B cell (primary cell): Measurements from ENCODE around the gene PNLIPRP2. TPM values are rescaled to one million over a fixed set of nuclear protein-coding genes. Genes with fewer than 3 reads are reported as not detected.

Source experiments
- ATAC-seq: fragments of 200-7000 bp; cut with Tn5 transposase; one replicate; pipeline ENCODE4 v1.10.0; 2021; ENCODE audit warnings: low read depth, mild to moderate bottlenecking, moderate number of reproducible peaks, moderate library complexity
- CTCF ChIA-PET: fragments of 350-600 bp; sonication (Branson Sonifier 250); formaldehyde crosslinking; loops from one replicate; lab custom pipeline; 2021; ENCODE audit warnings: antibody characterized with exemption, inconsistent platforms; lab: Charles Lee
- POLR2A ChIA-PET: fragments of 350-600 bp; sonication (Branson Sonifier 250); formaldehyde crosslinking; loops from one replicate; lab custom pipeline; 2021; ENCODE audit warnings: antibody characterized with exemption; lab: Charles Lee
- DNase-seq: peaks from one replicate; pipeline ENCODE4 v3.0.0; 2013
- H2AFZ ChIP-seq: 2 replicates; pipeline ENCODE4 v1.6.1; 2012; ENCODE audit warnings: mild to moderate bottlenecking, low read depth, low read length; ENCODE audit not compliant: insufficient read depth, poor library complexity, severe bottlenecking
- H3K27ac ChIP-seq, 2 donors: 1 replicate in 1 of 2; 2 replicates in 1 of 2; pipeline ENCODE4 v1.5.1; 2012 to 2013; ENCODE audit warnings: low read length in 2 of 2, mild to moderate bottlenecking in 2 of 2, moderate library complexity in 1 of 2
- H3K27me3 ChIP-seq, 4 experiments: fragments of 200-600 bp in 1 of 4; sonication (generic) in 1 of 4; replicated peaks in 1 of 4; 1 replicate in 2 of 4; 2 replicates in 2 of 4; pipeline versions ENCODE4 v1.6.1 to v1.7.0; 2013 to 2016; ENCODE audit warnings: low read length in 3 of 4, mild to moderate bottlenecking in 2 of 4, mixed read lengths in 1 of 4, moderate library complexity in 1 of 4; ENCODE audit not compliant: insufficient read depth in 4 of 4, control insufficient read depth in 3 of 4; ENCODE audit errors: control extremely low read depth in 1 of 4
- H3K36me3 ChIP-seq, 2 experiments: replicated peaks in 1 of 2; 1 replicate in 1 of 2; 2 replicates in 1 of 2; pipeline versions ENCODE4 v1.6.1 to v1.7.1; 2013; ENCODE audit warnings: low read length in 1 of 2; ENCODE audit not compliant: insufficient read depth in 2 of 2, control insufficient read depth in 1 of 2; ENCODE audit errors: control extremely low read depth in 1 of 2, extremely low read depth in 1 of 2
- H3K4me1 ChIP-seq, 2 donors: fragments of 200-600 bp in 1 of 2; sonication (generic) in 1 of 2; 1 replicate in 1 of 2; 2 replicates in 1 of 2; pipeline versions ENCODE4 v1.5.1 to v1.6.1; 2013 to 2017; ENCODE audit warnings: low read length in 2 of 2; ENCODE audit not compliant: control insufficient read depth in 2 of 2, insufficient read depth in 2 of 2
- H3K4me2 ChIP-seq: replicated peaks from 2 replicates; pipeline ENCODE3; 2012; ENCODE audit warnings: mild to moderate bottlenecking, low read depth, low read length; ENCODE audit not compliant: poor library complexity, severe bottlenecking
- H3K4me3 ChIP-seq, 5 experiments: fragments of 200-600 bp in 1 of 5; sonication (generic) in 1 of 5; 1 replicate in 3 of 5; 2 replicates in 2 of 5; pipeline versions ENCODE4 v1.5.1 to v1.7.0; 2011 to 2016; ENCODE audit warnings: low read length in 4 of 5, mild to moderate bottlenecking in 4 of 5, low read depth in 2 of 5, control low read depth in 1 of 5, moderate library complexity in 1 of 5; ENCODE audit not compliant: insufficient read depth in 1 of 5; ENCODE audit errors: control extremely low read depth in 1 of 5, extremely low read depth in 1 of 5
- H3K79me2 ChIP-seq: fragments of 200-600 bp; sonication (generic); one replicate; pipeline ENCODE4 v1.6.0; 2016; ENCODE audit warnings: low read length; ENCODE audit not compliant: control insufficient read depth, insufficient read depth
- H3K9ac ChIP-seq: fragments of 200-600 bp; sonication (generic); 2 replicates; pipeline ENCODE4 v1.6.1; 2017; ENCODE audit warnings: mild to moderate bottlenecking, low read length, moderate library complexity
- H3K9me3 ChIP-seq, 3 donors: one replicate each; pipeline versions ENCODE4 v1.6.1 to v1.7.1; 2013; ENCODE audit warnings: low read length in 2 of 3; ENCODE audit not compliant: control insufficient read depth in 2 of 3, insufficient read depth in 1 of 3; ENCODE audit errors: control extremely low read depth in 1 of 3
- H4K20me1 ChIP-seq: 2 replicates; pipeline ENCODE4 v1.6.0; 2012; ENCODE audit warnings: mild to moderate bottlenecking, low read length; ENCODE audit not compliant: insufficient read depth, control insufficient read depth, poor library complexity, severe bottlenecking
- H3K27ac Mint-ChIP-seq: one replicate; pipeline ENCODE4 v1.8.0; 2021; ENCODE audit warnings: mixed read lengths
- H3K27me3 Mint-ChIP-seq: one replicate; pipeline ENCODE4 v1.8.0; 2021; ENCODE audit warnings: mixed read lengths
- H3K4me1 Mint-ChIP-seq: one replicate; pipeline ENCODE4 v1.8.0; 2021; ENCODE audit warnings: mixed read lengths
- H3K4me3 Mint-ChIP-seq: one replicate; pipeline ENCODE4 v1.8.0; 2021; ENCODE audit warnings: mixed read lengths
- H3K9me3 Mint-ChIP-seq: one replicate; pipeline ENCODE4 v1.8.0; 2022; ENCODE audit warnings: mixed read lengths; ENCODE audit not compliant: insufficient read depth
- EZH2 ChIP-seq: IDR thresholded peaks from 2 replicates; pipeline ENCODE4 v1.6.1; 2012; ENCODE audit warnings: borderline replicate concordance, low read depth, mild to moderate bottlenecking, moderate library complexity, low read length; ENCODE audit not compliant: insufficient read depth, poor library complexity, severe bottlenecking
- WGBS: methylation state at CpG from one replicate; pipeline ENCODE4 v1.1.5; 2013; ENCODE audit warnings: missing lambda C conversion rate; ENCODE audit not compliant: insufficient coverage; 5-methylcytosine and 5-hydroxymethylcytosine counted together
- intact Hi-C: fragments of 100-400 bp; cut with micrococcal nuclease; formaldehyde crosslinking; loops from one replicate; pipeline ENCODE4 v1.10.0; 2022
- polyA plus RNA-seq: library from polyadenylated mRNA; depleted of rRNA; stranded (reverse); fragments of >200 nt; gene quantifications from 2 replicates; pipeline ENCODE4 v1.2.3, GENCODE V29; 2012
- total RNA-seq, 2 donors: library from RNA; stranded (reverse); fragments of 120-200 nt in 1 of 2; gene quantifications; 1 replicate in 1 of 2; 2 replicates in 1 of 2; pipeline versions ENCODE4 v1.2.3 to v1.2.4, GENCODE V29; 2013 to 2022
- TF ChIP-seq, protein P1 (sequence below): fragments of 200-600 bp; IDR thresholded peaks from one replicate; pipeline ENCODE4 v1.8.0; 2022; ENCODE audit warnings: antibody characterized with exemption, mild to moderate bottlenecking

The PNLIPRP2 gene
- total and polyA plus RNA-seq, 2 donors (not counting 1 experiment from before 2014, with no cell fraction given), result not detected

DNA sequence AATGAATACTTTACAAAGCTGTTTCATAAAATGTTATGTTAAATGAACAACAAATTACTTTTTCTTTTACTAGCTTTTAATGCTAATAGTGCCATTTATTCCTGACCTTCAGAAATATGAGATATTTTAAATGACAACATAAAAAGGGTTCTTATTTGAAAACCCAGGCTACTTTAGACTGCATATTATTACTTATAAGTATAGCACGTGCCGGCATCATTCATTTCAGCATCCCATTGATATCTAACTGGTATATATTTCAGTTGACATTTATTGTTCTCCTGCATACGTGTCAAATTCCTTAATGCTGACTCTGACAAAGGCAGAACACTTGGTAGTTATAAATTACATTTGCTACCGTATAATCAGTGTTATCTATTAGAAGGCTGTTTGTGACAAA, 35.3 kb downstream of the PNLIPRP2 start:
- Mint-ChIP-seq H3K27me3 (peaks cover 11% of the 10 kb centered on the region), H3K4me3 (no peak overlapping the region), H3K27ac (no peak overlapping the region), H3K9me3 (no peaks in the 10 kb centered on the region), H3K4me1 (no peaks in the 10 kb centered on the region)
- DNase-seq (no peak), ATAC-seq (no peak)
- intact Hi-C loops, result no loop called here
- Histone ChIP-seq H3K27ac (no peak overlapping the region), H3K4me1 (no peaks in the 10 kb centered on the region), H3K27me3 (no peaks in the 10 kb centered on the region), H3K4me2 (no peak overlapping the region), H4K20me1 (no peaks in the 10 kb centered on the region), H3K4me3 (no peak overlapping the region), H3K9me3 (peaks cover 0 to 7% (median 0%) of the 10 kb centered on the region in 3 donors), H2AFZ (no peak overlapping the region), H3K36me3 (no peaks in the 10 kb centered on the region), H3K9ac (no peak overlapping the region), H3K79me2 (no peaks in the 10 kb centered on the region)
- ChIA-PET POLR2A (no interaction called here), CTCF (no interaction called here)
- TF ChIP-seq, protein P1, sequence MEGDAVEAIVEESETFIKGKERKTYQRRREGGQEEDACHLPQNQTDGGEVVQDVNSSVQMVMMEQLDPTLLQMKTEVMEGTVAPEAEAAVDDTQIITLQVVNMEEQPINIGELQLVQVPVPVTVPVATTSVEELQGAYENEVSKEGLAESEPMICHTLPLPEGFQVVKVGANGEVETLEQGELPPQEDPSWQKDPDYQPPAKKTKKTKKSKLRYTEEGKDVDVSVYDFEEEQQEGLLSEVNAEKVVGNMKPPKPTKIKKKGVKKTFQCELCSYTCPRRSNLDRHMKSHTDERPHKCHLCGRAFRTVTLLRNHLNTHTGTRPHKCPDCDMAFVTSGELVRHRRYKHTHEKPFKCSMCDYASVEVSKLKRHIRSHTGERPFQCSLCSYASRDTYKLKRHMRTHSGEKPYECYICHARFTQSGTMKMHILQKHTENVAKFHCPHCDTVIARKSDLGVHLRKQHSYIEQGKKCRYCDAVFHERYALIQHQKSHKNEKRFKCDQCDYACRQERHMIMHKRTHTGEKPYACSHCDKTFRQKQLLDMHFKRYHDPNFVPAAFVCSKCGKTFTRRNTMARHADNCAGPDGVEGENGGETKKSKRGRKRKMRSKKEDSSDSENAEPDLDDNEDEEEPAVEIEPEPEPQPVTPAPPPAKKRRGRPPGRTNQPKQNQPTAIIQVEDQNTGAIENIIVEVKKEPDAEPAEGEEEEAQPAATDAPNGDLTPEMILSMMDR, result no peak
- TF ChIP-seq EZH2, result no peak
- WGBS, result no CpG with 5 or more reads among the region's 4 CpGs

DNA sequence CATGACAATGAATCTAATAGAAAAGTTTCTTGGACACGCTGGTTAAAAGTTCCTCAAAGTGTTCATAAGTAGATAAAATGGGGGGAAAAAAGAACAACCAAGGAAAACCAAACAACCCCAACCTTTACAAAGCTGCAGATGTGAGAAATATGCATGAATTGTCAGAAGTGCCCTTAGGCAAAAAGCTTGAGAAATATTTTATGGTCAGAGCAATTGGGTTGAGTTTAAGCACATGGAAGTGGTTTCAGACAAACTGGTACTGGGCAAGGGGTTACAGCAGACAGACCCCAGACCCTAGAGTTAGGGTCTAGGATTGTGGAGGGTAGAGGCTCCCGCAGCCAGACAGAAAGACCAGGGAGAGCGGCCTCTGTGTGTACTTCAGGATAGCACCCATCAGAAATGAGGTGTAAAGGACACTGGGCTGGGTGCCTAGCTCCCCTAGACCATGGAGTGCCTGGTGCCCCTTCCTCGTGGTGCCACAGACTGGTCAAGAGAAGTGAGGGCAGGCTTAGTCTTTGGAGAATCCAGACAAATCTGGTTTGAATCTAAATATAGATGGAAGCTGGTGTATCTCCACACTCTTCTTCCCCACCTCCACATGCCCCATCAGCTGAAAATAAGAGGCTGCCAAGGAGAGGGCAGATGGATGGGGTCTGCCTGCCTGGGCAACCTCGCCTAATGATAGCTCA, 37.3 kb downstream of the PNLIPRP2 start:
- Mint-ChIP-seq H3K27me3 (peaks cover 11% of the 10 kb centered on the region), H3K4me1 (no peaks in the 10 kb centered on the region), H3K9me3 (no peaks in the 10 kb centered on the region), H3K27ac (no peak overlapping the region), H3K4me3 (no peak overlapping the region)
- no peak overlapping the region for H2AFZ ChIP-seq
- ATAC-seq, result no peak
- H3K27ac ChIP-seq, result no peak overlapping the region
- no peaks in the 10 kb centered on the region for H3K27me3 ChIP-seq
- H3K9ac ChIP-seq, result no peak overlapping the region
- H4K20me1 ChIP-seq, result no peaks in the 10 kb centered on the region
- H3K79me2 ChIP-seq, result no peaks in the 10 kb centered on the region
- peaks cover 0 to 7% (median 0%) of the 10 kb centered on the region in 3 donors for H3K9me3 ChIP-seq
- H3K4me3 ChIP-seq, result no peak overlapping the region
- ChIA-PET CTCF (no interaction called here), POLR2A (no interaction called here)
- intact Hi-C loops, result no loop called here
- DNase-seq, result no peak
- TF ChIP-seq EZH2, result no peak
- TF ChIP-seq, protein P1, result no peak
- 96% methylated on average over 2 of the region's 5 CpGs for WGBS
- H3K4me2 ChIP-seq, result no peak overlapping the region
- H3K36me3 ChIP-seq, result no peaks in the 10 kb centered on the region
- no peaks in the 10 kb centered on the region for H3K4me1 ChIP-seq
